PC-9 (cell line): ENCODE results near the gene OR8B12. TPM values are rescaled to one million over a fixed set of nuclear protein-coding genes. Genes with fewer than 3 reads are reported as not detected.

Experiments used
- BruUV-seq: library from RNA; stranded (reverse); fragments of 400-500 nt; replicated peaks from 2 replicates; lab custom pipeline; 2021; lab: Mats Ljungman, UMichigan
- CTCF ChIA-PET: fragments of 300-600 bp; sonication (Branson Sonifier 250); formaldehyde crosslinking; loops from one replicate; lab custom pipeline; 2022; ENCODE audit warnings: antibody characterized with exemption; lab: Charles Lee
- POLR2A ChIA-PET: fragments of 300-600 bp; sonication (Branson Sonifier 250); formaldehyde crosslinking; loops from one replicate; lab custom pipeline; 2022; ENCODE audit warnings: antibody characterized with exemption; ENCODE audit not compliant: unreplicated experiment; lab: Charles Lee
- DNase-seq, 2 experiments: peaks; one replicate each; pipeline versions ENCODE4 v3.0.0 to v3.0.0-alpha.2; 2015 to 2022; ENCODE audit warnings: mixed read lengths in 1 of 2
- H2AFZ ChIP-seq: fragments of 200-600 bp; sonication (generic); 2 replicates; pipeline ENCODE4 v1.8.1; 2017; ENCODE audit warnings: antibody characterized with exemption
- H3F3A ChIP-seq: fragments of 200-600 bp; sonication (generic); 2 replicates; pipeline ENCODE4 v1.8.1; 2017; ENCODE audit warnings: antibody characterized with exemption, mild to moderate bottlenecking, low read depth; ENCODE audit not compliant: insufficient read depth
- H3K27ac ChIP-seq: fragments of 200-600 bp; sonication (generic); 2 replicates; pipeline ENCODE4 v1.6.1; 2016; ENCODE audit warnings: mixed run types
- H3K27me3 ChIP-seq: fragments of 200-600 bp; sonication (generic); 2 replicates; pipeline ENCODE4 v1.6.1; 2016; ENCODE audit warnings: low read depth, mixed run types; ENCODE audit not compliant: insufficient read depth
- H3K36me3 ChIP-seq: fragments of 200-600 bp; sonication (generic); 2 replicates; pipeline ENCODE4 v1.6.1; 2016; ENCODE audit warnings: low read depth, mixed run types
- H3K4me1 ChIP-seq: fragments of 200-600 bp; sonication (generic); replicated peaks from 2 replicates; pipeline ENCODE4 v1.6.1; 2016; ENCODE audit warnings: mixed run types; ENCODE audit not compliant: insufficient read depth
- H3K4me2 ChIP-seq: fragments of 200-600 bp; sonication (generic); 2 replicates; pipeline ENCODE4 v1.6.1; 2017; ENCODE audit warnings: mixed run types
- H3K4me3 ChIP-seq: fragments of 200-600 bp; sonication (generic); 2 replicates; pipeline ENCODE4 v1.6.1; 2016; ENCODE audit warnings: mixed run types
- H3K79me2 ChIP-seq: fragments of 200-600 bp; sonication (generic); 2 replicates; pipeline ENCODE4 v1.6.1; 2017; ENCODE audit warnings: low read depth, mixed run types
- H3K9me2 ChIP-seq: fragments of 200-600 bp; sonication (generic); 2 replicates; pipeline ENCODE4 v1.8.1; 2017; ENCODE audit warnings: mild to moderate bottlenecking; ENCODE audit not compliant: insufficient read depth
- H3K9me3 ChIP-seq: fragments of 200-600 bp; sonication (generic); 2 replicates; pipeline ENCODE4 v1.8.1; 2016; ENCODE audit warnings: low read depth; ENCODE audit not compliant: insufficient read depth
- H4K20me1 ChIP-seq: fragments of 200-600 bp; sonication (generic); 2 replicates; pipeline ENCODE4 v1.8.1; 2017; ENCODE audit not compliant: insufficient read depth
- EZH2 ChIP-seq: fragments of 200-600 bp; sonication (generic); IDR thresholded peaks from 2 replicates; pipeline ENCODE4 v1.8.0; 2017; ENCODE audit warnings: antibody characterized with exemption, low read depth
- intact Hi-C: fragments of 100-400 bp; cut with micrococcal nuclease; formaldehyde crosslinking; loops from one replicate; pipeline ENCODE4 v1.10.0; 2022; ENCODE audit not compliant: unreplicated experiment
- total RNA-seq: library from RNA; stranded (reverse); gene quantifications from 2 replicates; pipeline ENCODE4 v1.2.3, GENCODE V29; 2021
- TF ChIP-seq, protein P1 (sequence below): fragments of 200-600 bp; sonication (generic); conservative IDR thresholded peaks from 2 replicates; pipeline ENCODE4 v1.6.1; 2017; ENCODE audit warnings: mixed run types, antibody characterized with exemption, mild to moderate bottlenecking, moderate library complexity

The OR8B12 gene
- total RNA-seq, 1 experiment from 2014 or later = not detected

DNA sequence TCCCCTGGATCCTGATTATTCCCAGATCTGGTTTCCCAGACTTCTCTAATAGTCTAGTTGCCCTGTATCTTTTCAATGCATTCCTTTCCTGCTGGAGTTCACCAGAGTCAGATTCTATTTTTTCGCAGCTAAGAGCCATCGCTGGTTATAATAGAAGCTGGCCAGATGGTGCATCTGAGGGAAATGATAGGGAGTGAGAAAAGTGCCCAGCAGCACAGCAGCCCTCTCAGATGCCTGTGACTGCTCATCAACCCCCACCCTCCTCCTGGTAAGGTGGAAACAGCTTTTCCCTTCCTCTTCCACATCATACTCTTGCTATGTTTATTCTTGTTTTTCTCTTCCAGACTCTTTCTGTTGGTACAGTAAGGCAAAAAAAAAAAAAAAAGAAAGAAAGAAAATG, 39.1 kb upstream of the OR8B12 start:
- no peak overlapping the region for H3K27ac ChIP-seq
- no peaks in the 10 kb centered on the region for H3K79me2 ChIP-seq
- ChIA-PET CTCF (interaction anchor here (0.5 kb wide), 1 partner anchor 27 kb away, joined by 4 read pairs; no protein-coding TSS in a partner anchor), POLR2A (no interaction called here)
- H3K4me3 ChIP-seq = no peak overlapping the region
- H3K36me3 ChIP-seq = no peaks in the 10 kb centered on the region
- no peaks in the 10 kb centered on the region; the same call in 1 of the 2 replicates for H3K9me2 ChIP-seq
- H4K20me1 ChIP-seq = no peaks in the 10 kb centered on the region
- no peaks in the 10 kb centered on the region for H3K9me3 ChIP-seq
- H3F3A ChIP-seq = no peaks in the 10 kb centered on the region
- H3K27me3 ChIP-seq = peaks cover 51% of the 10 kb centered on the region
- H3K4me2 ChIP-seq = no peak overlapping the region
- H3K4me1 ChIP-seq = no peaks in the 10 kb centered on the region
- TF ChIP-seq, protein P1, sequence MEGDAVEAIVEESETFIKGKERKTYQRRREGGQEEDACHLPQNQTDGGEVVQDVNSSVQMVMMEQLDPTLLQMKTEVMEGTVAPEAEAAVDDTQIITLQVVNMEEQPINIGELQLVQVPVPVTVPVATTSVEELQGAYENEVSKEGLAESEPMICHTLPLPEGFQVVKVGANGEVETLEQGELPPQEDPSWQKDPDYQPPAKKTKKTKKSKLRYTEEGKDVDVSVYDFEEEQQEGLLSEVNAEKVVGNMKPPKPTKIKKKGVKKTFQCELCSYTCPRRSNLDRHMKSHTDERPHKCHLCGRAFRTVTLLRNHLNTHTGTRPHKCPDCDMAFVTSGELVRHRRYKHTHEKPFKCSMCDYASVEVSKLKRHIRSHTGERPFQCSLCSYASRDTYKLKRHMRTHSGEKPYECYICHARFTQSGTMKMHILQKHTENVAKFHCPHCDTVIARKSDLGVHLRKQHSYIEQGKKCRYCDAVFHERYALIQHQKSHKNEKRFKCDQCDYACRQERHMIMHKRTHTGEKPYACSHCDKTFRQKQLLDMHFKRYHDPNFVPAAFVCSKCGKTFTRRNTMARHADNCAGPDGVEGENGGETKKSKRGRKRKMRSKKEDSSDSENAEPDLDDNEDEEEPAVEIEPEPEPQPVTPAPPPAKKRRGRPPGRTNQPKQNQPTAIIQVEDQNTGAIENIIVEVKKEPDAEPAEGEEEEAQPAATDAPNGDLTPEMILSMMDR = no peak
- no peak for TF ChIP-seq EZH2
- no TSS peak for BruUV-seq
- no peak for DNase-seq
- no peak overlapping the region for H2AFZ ChIP-seq
- intact Hi-C loops = no loop called here

DNA sequence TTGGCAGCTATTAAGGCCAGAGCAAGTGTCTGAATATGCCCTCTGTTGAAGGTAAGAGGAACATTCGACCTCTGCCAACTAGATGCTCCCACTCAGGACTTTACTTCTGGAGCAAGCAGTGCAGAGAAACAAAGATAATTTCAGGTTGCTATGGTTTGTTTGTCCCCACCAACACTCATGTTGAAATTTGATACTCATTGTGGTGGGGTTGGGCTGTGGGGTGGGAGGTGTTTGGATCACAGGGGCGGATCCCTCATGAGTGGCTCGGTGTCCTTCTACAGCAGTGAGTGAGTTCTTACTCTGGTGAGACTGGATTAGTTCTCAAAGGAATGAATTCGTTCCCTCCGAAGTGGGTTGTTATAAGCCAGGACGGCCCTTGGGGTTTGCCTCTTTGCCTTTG, 38.4 kb upstream of the OR8B12 start:
- H4K20me1 ChIP-seq = no peaks in the 10 kb centered on the region
- no peak overlapping the region for H3K27ac ChIP-seq
- no peak for DNase-seq
- CTCF ChIA-PET = interaction anchor here (0.5 kb wide), 1 partner anchor 27 kb away, joined by 4 read pairs; no protein-coding TSS in a partner anchor
- no peaks in the 10 kb centered on the region for H3K9me3 ChIP-seq
- no peaks in the 10 kb centered on the region for H3K4me1 ChIP-seq
- H2AFZ ChIP-seq = no peak overlapping the region
- H3K4me3 ChIP-seq = no peak overlapping the region
- TF ChIP-seq, protein P1 = no peak
- TF ChIP-seq EZH2 = no peak
- intact Hi-C loops = no loop called here
- no peaks in the 10 kb centered on the region; the same call in 1 of the 2 replicates for H3K9me2 ChIP-seq
- POLR2A ChIA-PET = no interaction called here
- no peaks in the 10 kb centered on the region for H3K36me3 ChIP-seq
- no TSS peak for BruUV-seq
- peaks cover 51% of the 10 kb centered on the region for H3K27me3 ChIP-seq
- no peak overlapping the region for H3K4me2 ChIP-seq
- no peaks in the 10 kb centered on the region for H3F3A ChIP-seq
- no peaks in the 10 kb centered on the region for H3K79me2 ChIP-seq

DNA sequence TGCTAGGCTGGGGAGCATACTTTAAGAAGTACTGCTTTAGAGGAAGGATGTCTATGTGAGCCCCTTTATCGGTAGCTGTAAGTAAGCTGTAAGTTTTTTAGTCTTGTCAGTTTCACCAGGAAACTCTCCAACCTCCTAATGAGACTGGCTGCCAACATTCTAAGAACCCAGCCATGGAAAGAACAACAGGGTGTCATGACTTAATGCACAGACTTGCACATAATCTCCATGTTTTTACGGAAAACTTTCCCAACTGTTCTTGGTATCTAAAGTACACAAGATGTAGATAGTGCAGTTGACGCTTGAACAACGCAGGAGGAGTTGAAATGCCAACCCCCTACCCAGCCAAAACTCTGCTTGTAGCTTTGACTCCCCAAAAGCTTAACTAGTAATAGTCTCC, 35.3 kb upstream of the OR8B12 start:
- Histone ChIP-seq H3K36me3 (no peaks in the 10 kb centered on the region), H3K9me2 (no peaks in the 10 kb centered on the region; the same call in 1 of the 2 replicates), H3K27me3 (peaks cover 44% of the 10 kb centered on the region), H3K4me2 (no peak overlapping the region), H3K9me3 (no peaks in the 10 kb centered on the region), H2AFZ (no peak overlapping the region), H3K27ac (no peak overlapping the region), H4K20me1 (no peaks in the 10 kb centered on the region), H3K4me3 (no peak overlapping the region), H3K79me2 (no peaks in the 10 kb centered on the region), H3F3A (no peaks in the 10 kb centered on the region), H3K4me1 (no peaks in the 10 kb centered on the region)
- ChIA-PET POLR2A (no interaction called here), CTCF (no interaction called here)
- BruUV-seq = no TSS peak
- intact Hi-C loops = no loop called here
- no peak for DNase-seq
- no peak for TF ChIP-seq EZH2
- TF ChIP-seq, protein P1 = no peak
